ENCODE results near the gene KCNAB2.
A peak's percentile ranks its signal among the peaks of the same experiment; 100 is the strongest.

Gene KCNAB2

GRCh38 chr1:6130036-6130435 is 84.3 kb downstream of the KCNAB2 start:
- DNase-seq (ENCODE audit: low spot score) = no peak

DNA sequence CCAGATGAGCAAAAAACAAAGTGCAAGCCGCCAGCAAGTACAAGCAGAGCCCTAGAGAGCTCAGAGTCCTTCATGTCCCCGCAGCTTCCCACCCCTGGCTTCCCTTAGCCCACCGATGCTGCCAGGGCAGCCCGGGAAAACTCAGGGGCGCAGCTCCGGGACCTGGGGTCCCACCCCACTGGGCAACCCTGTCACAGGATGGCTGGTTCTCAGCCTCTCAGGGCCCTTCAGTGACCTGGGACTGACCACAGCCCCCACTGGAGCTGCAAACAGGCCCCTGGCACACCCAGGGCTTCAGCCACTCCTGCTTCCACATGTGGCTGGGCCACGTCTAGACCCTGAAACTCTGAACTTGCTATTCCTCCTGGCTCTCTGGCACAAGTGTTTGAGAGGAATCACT is 84.9 kb downstream of the KCNAB2 start:
- no peak for DNase-seq (ENCODE audit: low spot score)

DNA sequence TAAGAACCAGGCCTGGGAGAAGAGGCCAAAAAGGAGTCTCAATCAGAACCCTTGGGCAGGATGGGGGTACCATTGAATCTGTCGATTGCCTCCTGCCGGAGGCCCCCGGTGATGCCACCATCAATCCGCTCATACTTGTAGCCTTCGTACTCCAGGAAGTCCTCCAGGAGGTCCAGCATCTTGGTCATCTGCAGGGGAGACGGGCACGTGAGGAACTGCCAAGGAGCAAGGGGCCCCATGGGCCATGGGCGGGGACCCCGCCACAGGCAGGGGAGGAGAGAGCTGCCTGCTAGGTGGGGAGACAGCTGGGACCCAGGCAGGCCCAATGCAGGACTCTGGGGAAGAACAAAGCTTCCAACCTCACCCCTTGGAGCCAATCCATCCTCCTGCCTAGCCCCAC is 85.9 kb downstream of the KCNAB2 start:
- no peak for DNase-seq (ENCODE audit: low spot score)

DNA sequence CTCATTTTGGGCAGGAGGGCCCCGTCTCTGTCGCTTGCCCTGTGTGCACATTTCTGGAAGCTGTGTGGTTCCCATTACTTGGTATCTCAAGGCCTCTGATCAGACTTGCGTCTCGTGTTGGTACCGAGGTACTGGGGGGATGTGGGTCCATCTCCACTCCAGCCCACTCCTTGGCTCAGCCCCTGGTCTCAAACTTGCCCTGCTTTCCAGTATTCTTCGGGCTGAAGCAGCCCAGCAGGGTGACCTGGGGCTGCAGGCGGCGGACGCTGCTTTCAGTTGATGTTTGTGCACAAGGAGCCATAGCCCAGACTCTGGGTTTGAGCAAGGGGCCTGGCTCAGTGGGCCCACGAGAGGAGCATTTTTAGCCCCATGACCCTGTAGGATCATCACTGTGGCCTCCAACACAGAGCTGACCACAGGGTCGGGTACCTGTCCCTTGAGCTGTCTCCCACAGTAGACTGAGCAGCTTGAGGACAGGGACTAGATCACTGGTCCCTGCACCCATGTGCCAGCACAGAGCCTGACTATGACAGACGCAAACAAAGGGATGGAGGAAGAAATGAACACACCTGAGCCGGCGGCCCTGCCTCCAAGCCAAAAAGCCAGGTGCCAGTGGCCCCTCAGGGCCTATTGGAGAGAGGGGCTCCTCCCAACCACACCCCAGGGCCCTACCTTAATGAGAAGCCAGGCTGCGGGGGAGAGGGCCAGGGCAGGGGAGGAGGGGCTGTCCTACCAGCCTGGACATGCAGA is 87.6 kb downstream of the KCNAB2 start:
- DNase-seq (ENCODE audit: low spot score) = no peak

DNA sequence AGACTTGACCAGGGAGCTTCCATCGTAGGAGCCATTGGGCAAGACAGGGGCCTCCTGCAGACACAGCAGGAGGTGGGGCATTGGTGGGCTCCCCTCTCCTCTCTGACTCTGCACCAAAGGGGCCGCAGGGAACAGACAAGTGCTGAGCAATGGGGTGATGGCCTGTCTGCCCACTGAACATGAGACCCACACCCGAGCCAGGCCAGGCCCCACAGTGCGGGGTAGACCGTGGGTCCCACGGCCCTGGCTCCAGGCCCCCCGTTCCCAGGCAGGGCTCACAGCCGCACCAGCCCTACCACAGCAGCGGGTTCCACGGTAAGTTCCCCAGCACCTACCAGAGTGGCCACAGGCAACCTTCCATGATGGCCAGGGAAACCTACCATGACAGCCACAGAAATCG is 88.5 kb downstream of the KCNAB2 start:
- DNase-seq (ENCODE audit: low spot score) = no peak

GRCh38 chr1:6134741-6135510 is 89.2 kb downstream of the KCNAB2 start:
- DNase-seq (ENCODE audit: low spot score) = no peak

DNA sequence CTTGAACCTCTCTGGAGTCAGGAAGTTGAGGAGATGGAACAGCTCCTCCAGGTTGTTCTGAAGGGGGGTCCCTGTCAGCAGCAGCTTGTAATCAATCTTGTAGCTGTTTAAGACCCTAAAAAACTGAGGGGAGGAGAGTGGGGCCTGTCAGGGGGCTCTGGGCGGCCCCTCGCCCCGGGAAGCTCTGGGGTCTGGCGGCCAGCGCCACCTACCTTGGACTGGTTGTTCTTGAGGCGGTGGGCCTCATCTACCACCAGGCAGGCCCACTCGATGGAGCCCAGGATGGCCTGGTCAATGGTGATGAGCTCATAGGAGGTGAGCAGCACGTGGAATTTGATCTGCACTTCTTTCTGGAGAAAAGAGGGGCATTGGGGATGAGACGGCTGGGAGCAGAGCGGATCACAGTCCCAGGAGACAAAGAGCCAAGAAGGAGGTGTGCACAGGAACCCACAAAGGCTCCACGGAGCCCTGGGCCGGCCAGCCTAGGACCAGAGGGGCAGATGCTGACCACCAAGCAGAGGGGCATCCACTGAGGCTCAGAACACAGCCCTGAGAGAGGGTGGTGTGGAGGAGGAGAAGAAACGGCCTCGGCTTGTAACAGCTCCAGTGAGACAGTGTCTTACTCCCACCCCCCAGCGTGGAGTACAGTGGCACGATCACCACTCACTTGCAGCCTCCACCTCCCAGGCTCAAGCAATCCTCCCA is 91.0 kb downstream of the KCNAB2 start:
- DNase-seq (ENCODE audit: low spot score) = no peak

DNA sequence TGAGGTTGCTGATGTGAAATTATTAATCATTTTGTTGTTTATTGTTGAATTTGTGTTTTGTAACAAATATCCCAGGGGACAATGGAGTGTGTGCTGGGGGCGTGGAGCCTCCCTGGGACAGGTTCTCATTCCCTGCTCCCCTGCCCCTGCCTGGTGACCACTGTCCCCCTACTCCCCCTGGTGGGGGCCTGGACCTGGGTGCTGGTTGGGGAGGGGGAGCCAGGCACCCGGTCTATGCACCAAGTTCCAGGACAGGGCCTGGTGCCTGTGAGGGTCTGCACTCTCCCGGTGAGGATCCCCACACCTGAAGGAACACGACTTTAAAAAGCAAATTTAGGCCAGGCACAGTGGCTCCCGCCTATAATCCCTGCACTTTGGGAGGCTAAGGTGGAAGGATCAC is 92.1 kb downstream of the KCNAB2 start:
- DNase-seq (ENCODE audit: low spot score) = no peak

GRCh38 chr1:6140413-6140812 is 94.7 kb downstream of the KCNAB2 start:
- DNase-seq (ENCODE audit: low spot score) = no peak

- DNase-seq (ENCODE audit: low spot score) = peak; percentile 49
These were observed 95.9 kb downstream of the KCNAB2 start for GRCh38 chr1:6141592-6141991.

- no peak for DNase-seq (ENCODE audit: low spot score)
These were observed 96.4 kb downstream of the KCNAB2 start for GRCh38 chr1:6142036-6142621.

- DNase-seq (ENCODE audit: low spot score) = no peak
These were observed 97.0 kb downstream of the KCNAB2 start for GRCh38 chr1:6142734-6143133.

GRCh38 chr1:6143395-6143794 is 97.7 kb downstream of the KCNAB2 start:
- no peak for DNase-seq (ENCODE audit: low spot score)

- no peak for DNase-seq (ENCODE audit: low spot score)
These were observed 98.5 kb downstream of the KCNAB2 start for GRCh38 chr1:6144175-6144574.

GRCh38 chr1:6144647-6145395 is 99.1 kb downstream of the KCNAB2 start:
- no peak for DNase-seq (ENCODE audit: low spot score)

DNA sequence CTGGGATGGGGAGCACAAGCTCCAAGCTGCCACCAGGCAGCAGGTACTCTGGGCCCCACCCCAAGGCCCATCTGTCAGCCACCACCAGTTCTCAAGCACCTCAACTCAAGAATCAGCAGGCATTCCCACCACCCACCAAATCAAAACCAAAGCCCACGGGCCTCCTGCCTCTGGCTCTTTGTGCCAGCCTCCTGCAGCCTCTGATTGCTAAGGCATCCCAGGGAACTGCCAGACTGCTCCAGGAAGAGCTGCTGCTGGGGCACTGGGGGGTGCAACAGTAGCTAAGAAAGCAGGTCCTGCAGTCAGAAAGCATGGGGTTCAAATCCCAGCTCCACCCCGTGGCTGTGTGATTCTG is 99.7 kb downstream of the KCNAB2 start:
- DNase-seq (ENCODE audit: low spot score) = no peak

- no peak for DNase-seq (ENCODE audit: low spot score)
These were observed 100.2 kb downstream of the KCNAB2 start for GRCh38 chr1:6145864-6146410.

DNA sequence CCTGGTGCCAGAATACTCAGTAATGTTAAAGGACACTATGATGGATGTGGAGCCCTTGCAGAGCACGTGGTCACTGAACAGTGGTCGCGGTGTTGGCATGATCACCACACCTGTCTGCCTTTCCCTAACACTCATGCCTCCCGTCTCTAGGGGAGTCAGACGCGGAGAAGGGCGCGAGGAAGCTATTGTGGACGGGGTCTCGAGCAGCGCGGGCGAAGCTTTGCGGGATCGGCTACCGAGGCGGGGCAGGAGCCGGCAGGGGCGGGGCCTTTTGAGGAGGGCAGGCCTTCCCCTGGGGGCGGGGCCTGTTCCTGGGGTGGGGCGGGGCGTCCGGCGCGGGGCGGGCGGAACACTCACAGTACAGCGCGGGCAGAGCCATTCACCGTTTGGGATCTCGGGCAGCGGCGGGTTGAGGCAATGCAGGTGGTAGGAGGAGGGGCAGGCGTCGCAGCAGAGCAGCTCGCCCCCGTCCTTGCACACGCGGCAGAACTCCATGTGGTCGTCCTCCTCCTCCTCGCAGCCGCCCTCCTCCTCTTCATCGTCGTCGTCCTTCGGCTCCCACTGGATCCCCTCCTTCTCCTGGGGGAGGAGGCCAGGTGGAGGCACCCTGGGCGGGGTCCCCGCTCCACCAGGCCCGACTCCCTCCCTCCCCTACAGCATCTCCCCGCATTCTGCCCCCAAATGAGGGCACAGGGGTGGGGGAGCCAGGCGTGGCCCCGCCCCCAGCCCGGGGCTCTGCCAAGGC is 103.0 kb downstream of the KCNAB2 start:
- peak; percentile 54 for DNase-seq (ENCODE audit: low spot score)

GRCh38 chr1:6149597-6149996 is 103.9 kb downstream of the KCNAB2 start:
- DNase-seq (ENCODE audit: low spot score) = no peak

DNA sequence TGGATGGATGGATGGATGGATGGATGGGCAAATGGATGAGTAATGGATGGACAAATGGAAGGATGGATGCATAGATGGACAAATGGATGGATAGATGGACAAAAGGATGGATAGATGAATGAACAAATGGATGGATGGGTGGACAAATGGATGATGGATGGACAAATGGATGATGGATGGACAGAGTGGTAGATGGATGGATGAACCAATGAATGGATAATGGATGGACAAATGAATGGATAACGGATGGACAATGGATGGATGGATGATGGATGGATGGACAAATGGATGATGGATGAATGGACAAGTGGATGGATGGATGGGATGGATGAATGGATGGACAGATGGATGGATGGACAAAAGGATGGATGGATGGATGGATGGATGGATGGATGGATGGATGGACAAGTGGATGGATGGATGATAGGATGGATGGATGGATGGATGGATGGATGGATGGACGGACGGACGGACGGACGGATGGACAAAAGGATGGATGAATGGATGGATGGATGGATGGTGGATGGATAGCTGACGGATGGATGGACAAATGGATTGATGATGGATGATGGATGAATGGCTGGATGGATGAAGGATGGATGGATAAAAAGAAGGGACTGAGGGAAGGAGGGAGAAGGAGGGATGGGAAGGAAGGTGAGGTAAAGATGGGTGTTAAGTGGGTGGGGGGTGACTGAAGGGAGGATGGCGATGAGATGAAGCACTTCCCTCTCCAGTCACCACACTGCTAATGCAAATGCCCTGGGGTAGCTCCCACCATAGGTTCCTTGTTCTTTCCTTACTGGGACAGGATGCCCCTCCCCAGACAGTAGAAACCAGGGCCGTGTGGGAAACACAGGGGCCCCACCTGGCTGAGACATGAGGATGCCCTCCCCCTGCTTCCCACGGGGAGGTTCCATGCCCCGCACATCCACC is 104.6 kb downstream of the KCNAB2 start:
- DNase-seq (ENCODE audit: low spot score) = no peak
